Aorta (tissue), 5 donors: Measurements from ENCODE around the gene GREB1. TPM values are rescaled to one million over a fixed set of nuclear protein-coding genes. Genes with fewer than 3 reads are reported as not detected.
A peak's percentile ranks its signal among the peaks of the same experiment; 100 is the strongest.

Experiments
- ATAC-seq: fragments of 200-7000 bp; cut with Tn5 transposase; one replicate; pipeline ENCODE4 v1.9.1; 2022; ENCODE audit warnings: moderate library complexity; ENCODE audit not compliant: low FRiP score
- DNase-seq, 2 donors: peaks; one replicate each; pipeline ENCODE4 v3.0.0-alpha.2; 2020
- H3K27ac ChIP-seq, 2 donors: one replicate each; pipeline ENCODE4 v1.5.1; 2013; ENCODE audit warnings: low read length in 2 of 2, mild to moderate bottlenecking in 2 of 2, moderate library complexity in 2 of 2, control low read depth in 1 of 2, inconsistent platforms in 1 of 2, low read depth in 1 of 2
- H3K27me3 ChIP-seq, 2 donors: one replicate each; pipeline ENCODE4 v1.6.1; 2013; ENCODE audit warnings: control low read depth in 1 of 2, low read length in 1 of 2, mild to moderate bottlenecking in 1 of 2, moderate library complexity in 1 of 2; ENCODE audit not compliant: insufficient read depth in 2 of 2, control insufficient read depth in 1 of 2
- H3K36me3 ChIP-seq, 2 donors: one replicate each; pipeline ENCODE4 v1.6.1; 2013; ENCODE audit warnings: control low read depth in 1 of 2, low read length in 1 of 2, mild to moderate bottlenecking in 1 of 2; ENCODE audit not compliant: insufficient read depth in 2 of 2, control insufficient read depth in 1 of 2
- H3K4me1 ChIP-seq, 2 donors: one replicate each; pipeline ENCODE4 v1.6.1; 2013; ENCODE audit warnings: low read length in 2 of 2, control low read depth in 1 of 2, mild to moderate bottlenecking in 1 of 2, moderate library complexity in 1 of 2; ENCODE audit not compliant: insufficient read depth in 2 of 2, control insufficient read depth in 1 of 2
- H3K4me3 ChIP-seq, 2 donors: one replicate each; pipeline ENCODE4 v1.5.1; 2013; ENCODE audit warnings: low read length in 2 of 2, control low read depth in 1 of 2, mild to moderate bottlenecking in 1 of 2
- H3K9me3 ChIP-seq: one replicate; pipeline ENCODE4 v1.6.1; 2013; ENCODE audit warnings: mild to moderate bottlenecking, low read length; ENCODE audit not compliant: control insufficient read depth
- WGBS, 2 donors: extraction: QIAGEN DNeasy Blood & Tissue Kit; methylation state at CpG; one replicate each; pipeline ENCODE4 v1.1.7; 2013; 5-methylcytosine and 5-hydroxymethylcytosine counted together
- intact Hi-C, 2 donors: fragments of 100-400 bp; cut with DNase I; formaldehyde crosslinking; loops; one replicate each; pipeline versions ENCODE4 v1.14.2 to v1.15.0; 2022
- polyA plus RNA-seq, 2 donors: library from polyadenylated mRNA; stranded (reverse); fragments of 200-250 nt; gene quantifications; one replicate each; pipeline ENCODE4 v1.2.3, GENCODE V29; 2013
- total RNA-seq, 2 donors: library from RNA; stranded (reverse); fragmentation: NEBNext Ultra II Directional; extraction: Animal tissue kit (Norgen Biotek cat#: 25700); gene quantifications; one replicate each; pipeline ENCODE4 v1.2.1, GENCODE V29; 2021
- donor health status: healthy with polysubstance abuse.
- donor health status: Bipolar disorder and iron deficiency.
- donor health status: DM: no; HTN: no; CAD: no.
- donor health status: DM: no; HTN: no; CAD: no.
- donor health status: DM: yes; HTN: yes; CAD: no.

The GREB1 gene
- total and polyA plus RNA-seq, 4 donors, result 0.13 to 8.6 (median 7.2) TPM; not detected in 1

DNA sequence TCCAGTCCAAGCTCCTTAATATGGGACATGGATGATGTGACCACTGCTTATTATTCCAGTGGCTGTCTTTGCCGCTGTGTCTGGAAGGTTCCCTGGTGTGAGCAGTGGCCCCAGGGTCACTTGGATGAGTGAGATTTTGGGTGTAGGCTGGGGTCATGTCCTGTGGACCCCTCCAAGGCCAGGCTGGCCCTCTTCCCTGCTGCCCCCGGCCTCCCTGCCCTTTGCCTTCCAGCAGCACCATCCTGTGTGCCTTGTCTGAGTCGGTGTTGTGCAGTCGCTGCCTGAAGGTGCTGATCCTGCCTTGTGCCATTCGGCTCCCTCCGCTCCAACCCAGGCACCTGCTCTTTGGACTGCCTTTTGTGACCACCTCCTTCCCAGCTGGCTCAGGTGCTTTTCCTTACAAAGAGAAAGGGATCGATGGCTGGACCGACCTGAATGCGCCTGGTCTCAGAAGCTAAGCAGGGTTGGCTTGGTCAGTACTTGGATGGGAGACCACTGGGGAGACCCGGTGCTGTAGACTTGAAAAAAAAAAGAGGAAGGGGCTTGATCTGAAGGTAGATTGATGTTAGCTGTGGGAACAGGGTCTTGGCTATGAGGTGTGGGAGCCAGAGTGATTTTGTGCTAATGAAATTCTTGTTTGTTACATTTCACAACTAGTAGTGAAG is 16.7 kb upstream of the GREB1 start:
- intact Hi-C loops, result no loop called here
- Histone ChIP-seq H3K27me3 (no peaks in the 10 kb centered on the region), H3K4me3 (no peak overlapping the region), H3K27ac (no peak overlapping the region), H3K4me1 (no peaks in the 10 kb centered on the region), H3K36me3 (no peaks in the 10 kb centered on the region), H3K9me3 (no peaks in the 10 kb centered on the region)
- no peak for DNase-seq
- ATAC-seq, result no peak
- WGBS, 2 donors, result 87 to 96% methylated on average over 8 to 10 of the region's 10 CpGs

DNA sequence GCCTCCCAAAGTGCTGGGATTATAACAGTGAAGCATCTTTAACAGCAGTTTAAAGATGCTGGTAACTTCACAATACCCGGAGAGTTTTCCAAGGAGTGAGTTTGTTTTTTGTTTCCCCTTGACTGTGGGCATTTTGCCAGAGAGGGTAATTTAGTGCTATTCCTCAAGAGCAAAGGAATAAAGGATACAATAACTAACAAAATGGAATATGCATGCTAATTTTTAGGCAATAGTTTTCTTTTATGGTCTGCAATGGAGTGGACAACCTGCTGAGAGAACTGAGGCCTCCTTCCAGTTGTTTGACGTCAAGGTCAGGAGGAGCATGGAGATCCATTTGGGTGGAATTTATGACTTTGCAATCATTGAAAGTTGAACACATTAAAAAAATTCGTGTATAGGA is 15.9 kb upstream of the GREB1 start:
- DNase-seq, result no peak
- no peaks in the 10 kb centered on the region for H3K4me1 ChIP-seq
- 44 to 53% methylated on average over 3 of the region's 3 CpGs for WGBS, 2 donors
- H3K27ac ChIP-seq, result no peak overlapping the region
- peaks cover 2% of the 10 kb centered on the region for H3K9me3 ChIP-seq
- ATAC-seq, result no peak
- H3K4me3 ChIP-seq, result no peak overlapping the region
- no peaks in the 10 kb centered on the region for H3K27me3 ChIP-seq
- H3K36me3 ChIP-seq, result no peaks in the 10 kb centered on the region
- intact Hi-C loops, result no loop called here

DNA sequence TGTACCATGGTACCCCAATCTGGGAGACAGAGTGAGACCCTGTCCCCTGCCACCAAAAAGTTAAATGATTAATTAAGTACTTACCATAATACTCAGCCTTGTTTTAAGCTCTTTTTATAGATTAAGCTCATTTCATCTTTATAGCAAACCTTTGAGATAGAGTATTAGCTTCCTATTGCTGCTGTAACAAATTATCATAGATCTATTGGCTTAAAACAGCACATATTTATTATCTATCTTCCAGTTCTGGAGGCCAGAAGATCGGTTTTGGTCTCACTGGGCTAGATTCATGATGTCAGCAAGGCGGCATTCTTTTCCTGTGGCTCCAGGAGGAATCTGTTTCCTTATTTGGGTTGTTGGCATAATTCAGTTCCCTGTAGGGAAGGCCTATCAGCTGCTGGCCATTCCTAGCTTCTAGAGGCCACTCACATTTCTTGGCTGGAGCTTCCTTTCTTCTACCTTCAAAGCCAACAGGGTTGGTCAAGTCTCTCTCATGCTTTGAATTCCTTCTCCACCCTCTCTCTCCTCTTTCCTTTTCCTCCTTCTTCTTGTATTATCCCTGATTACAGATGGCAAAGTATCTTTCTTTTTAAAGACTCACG is 13.7 kb upstream of the GREB1 start:
- ATAC-seq (no peak), DNase-seq (no peak)
- WGBS, 2 donors, result 62 to 63% methylated on average over 3 of the region's 3 CpGs
- no peak overlapping the region for H3K27ac ChIP-seq
- H3K36me3 ChIP-seq, result no peaks in the 10 kb centered on the region
- no peaks in the 10 kb centered on the region for H3K27me3 ChIP-seq
- peaks cover 2% of the 10 kb centered on the region for H3K9me3 ChIP-seq
- no peaks in the 10 kb centered on the region for H3K4me1 ChIP-seq
- no peak overlapping the region for H3K4me3 ChIP-seq
- intact Hi-C loops, result no loop called here

DNA sequence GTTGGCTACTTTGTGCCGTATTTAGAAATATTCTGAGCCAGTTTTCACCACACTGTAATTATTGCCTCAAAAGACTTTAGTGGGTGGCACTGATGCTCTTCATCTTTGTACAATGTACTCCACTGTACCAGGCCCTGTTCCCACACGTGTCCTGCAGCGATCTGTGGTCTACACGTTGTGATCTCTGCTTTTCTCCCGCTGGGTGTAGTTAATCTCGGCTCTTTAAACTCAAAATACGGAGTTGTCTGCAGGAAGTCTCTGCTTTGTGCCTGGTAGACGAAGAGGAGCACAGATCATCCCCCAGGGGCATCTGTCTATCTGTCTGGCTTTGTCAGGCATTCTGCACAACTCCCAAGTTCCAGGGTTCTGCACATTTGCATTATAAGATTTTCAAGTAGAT is 12.1 kb upstream of the GREB1 start:
- Histone ChIP-seq H3K27ac (no peak overlapping the region), H3K9me3 (peaks cover 2% of the 10 kb centered on the region), H3K27me3 (no peaks in the 10 kb centered on the region), H3K36me3 (no peaks in the 10 kb centered on the region), H3K4me1 (no peaks in the 10 kb centered on the region), H3K4me3 (no peak overlapping the region)
- intact Hi-C loops, result no loop called here
- WGBS, 2 donors, result 68 to 72% methylated on average over 8 of the region's 8 CpGs
- ATAC-seq, result no peak
- no peak for DNase-seq

DNA sequence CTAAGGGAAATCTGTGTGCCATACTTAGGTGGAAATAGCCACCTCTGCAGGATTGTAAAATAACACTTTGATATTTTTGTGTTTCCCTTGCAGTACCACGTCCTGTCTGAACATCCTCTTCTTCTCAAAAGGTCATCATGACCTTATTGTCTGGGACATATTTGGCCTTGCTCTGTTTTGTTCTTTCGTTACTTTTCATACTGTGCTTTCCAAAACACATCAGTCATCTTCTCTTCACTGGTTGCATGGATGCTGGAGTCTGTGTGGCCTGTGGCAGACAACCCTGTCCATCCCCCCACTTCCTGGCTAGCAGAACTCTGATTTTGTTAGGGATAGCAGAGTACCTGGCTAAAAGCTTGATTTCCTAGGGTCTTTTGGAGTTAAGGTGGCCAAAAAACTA is 9.4 kb upstream of the GREB1 start:
- Histone ChIP-seq H3K36me3 (no peaks in the 10 kb centered on the region), H3K27ac (no peak overlapping the region), H3K9me3 (peaks cover 2% of the 10 kb centered on the region), H3K4me1 (no peaks in the 10 kb centered on the region), H3K27me3 (no peaks in the 10 kb centered on the region), H3K4me3 (no peak overlapping the region)
- intact Hi-C loops, result no loop called here
- 50 to 57% methylated on average over 2 of the region's 2 CpGs for WGBS, 2 donors
- DNase-seq (no peak), ATAC-seq (peak; percentile 17)

DNA sequence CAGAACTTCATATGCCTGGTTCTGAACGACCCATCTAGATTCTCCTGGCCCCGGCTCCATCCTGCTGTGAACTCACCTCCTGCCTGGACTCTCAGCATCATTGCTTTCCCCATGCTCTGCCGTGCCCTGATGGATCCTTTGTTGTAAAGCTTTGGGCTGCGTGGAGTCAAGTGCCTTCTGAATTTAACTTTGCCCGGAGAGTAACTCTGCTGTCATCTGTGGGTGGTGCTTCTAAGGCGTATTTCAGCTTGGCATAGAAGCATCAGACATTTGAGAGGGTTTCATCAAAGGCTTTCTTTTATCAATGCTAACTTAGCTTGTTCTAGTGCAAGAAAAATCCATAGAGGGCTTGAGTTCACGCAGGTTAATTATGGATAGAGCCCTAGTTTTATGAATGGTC is 8.1 kb upstream of the GREB1 start:
- Histone ChIP-seq H3K4me3 (no peak overlapping the region), H3K4me1 (no peaks in the 10 kb centered on the region), H3K36me3 (no peaks in the 10 kb centered on the region), H3K9me3 (peaks cover 2% of the 10 kb centered on the region), H3K27ac (no peak overlapping the region), H3K27me3 (no peaks in the 10 kb centered on the region)
- intact Hi-C loops, result no loop called here
- DNase-seq, result no peak
- ATAC-seq, result no peak
- WGBS, 2 donors, result 90 to 92% methylated on average over 7 of the region's 7 CpGs

DNA sequence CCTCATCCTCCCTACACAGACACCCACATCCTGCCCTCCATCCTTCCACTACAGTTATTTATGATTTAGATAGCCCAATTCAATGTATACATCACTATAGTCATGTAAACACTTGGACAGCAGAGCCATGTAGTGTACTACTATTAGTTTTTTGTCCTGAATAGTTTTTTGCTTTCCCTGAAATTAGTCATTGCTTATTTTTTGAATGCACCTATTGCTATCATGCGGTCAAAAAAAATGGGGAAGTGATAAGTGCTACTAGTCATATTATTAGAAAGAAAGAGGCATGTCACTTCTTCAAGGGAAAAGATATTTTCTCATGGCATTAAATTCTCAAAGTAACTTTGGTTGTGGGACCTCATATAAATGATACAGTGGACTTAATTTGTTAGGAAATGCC is 6.8 kb upstream of the GREB1 start:
- H3K27ac ChIP-seq, result no peak overlapping the region
- no peak overlapping the region for H3K4me3 ChIP-seq
- no peak for ATAC-seq

DNA sequence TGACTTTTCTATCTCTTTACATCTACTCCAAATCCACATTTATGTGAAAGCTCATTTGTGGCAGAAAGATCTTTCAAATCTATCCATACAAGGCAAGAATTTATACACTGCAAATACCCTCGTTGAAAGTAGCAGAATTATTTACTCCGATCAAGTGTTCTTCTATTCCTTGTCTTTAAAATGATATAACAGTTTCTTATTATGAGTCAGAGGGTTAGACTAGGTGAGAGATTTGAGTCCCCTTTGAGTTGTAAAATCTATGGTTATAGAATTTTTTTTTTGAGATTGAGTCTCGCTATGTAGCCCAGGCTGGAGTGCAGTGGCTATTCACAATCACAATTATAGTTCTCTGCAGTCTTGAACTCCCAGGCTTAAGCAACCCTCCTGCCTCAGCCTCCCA is 5.6 kb upstream of the GREB1 start:
- Histone ChIP-seq H3K27ac (no peak overlapping the region), H3K4me3 (no peak overlapping the region)
- WGBS, 2 donors, result 86 to 87% methylated on average over 3 of the region's 3 CpGs

More for the DNA sequence above, 6.8 kb upstream of the GREB1 start:
- peaks cover 2% of the 10 kb centered on the region for H3K9me3 ChIP-seq
- WGBS, 2 donors, result 92 to 94% methylated on average over 1 of the region's 1 CpG
- H3K4me1 ChIP-seq, result no peaks in the 10 kb centered on the region
- intact Hi-C loops, result no loop called here
- DNase-seq, result no peak
- no peaks in the 10 kb centered on the region for H3K27me3 ChIP-seq
- no peaks in the 10 kb centered on the region for H3K36me3 ChIP-seq

DNA sequence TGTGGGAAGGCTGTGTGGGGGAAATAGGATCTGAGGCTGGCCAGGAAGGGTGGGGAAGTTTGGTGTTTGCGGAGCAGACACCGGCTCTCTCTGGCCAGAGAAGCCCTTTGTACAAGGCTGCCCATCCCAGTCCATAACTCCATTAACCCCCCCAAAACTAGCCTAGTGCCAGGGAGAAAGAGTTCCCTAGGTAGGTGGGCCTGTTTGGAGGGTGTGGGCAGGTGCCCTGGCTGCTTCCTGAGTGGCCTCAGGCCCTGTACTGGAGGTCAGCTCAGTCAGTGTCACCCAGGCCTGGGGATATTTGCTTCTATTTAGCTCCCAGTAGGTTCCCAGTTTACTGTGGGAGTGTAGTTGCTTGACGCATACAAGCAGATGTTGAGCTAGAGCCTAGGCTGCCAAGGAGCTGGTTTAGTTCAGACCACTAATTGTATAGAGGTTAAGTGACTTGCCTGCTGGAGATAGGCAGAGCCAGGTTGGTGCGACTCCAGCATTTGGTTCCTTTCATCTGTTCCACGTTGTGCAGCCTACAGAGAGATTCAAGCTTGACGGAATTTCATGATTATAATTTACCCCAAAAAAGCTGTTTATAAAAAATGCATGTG is 2.9 kb upstream of the GREB1 start:
- no peak overlapping the region for H3K4me3 ChIP-seq
- no peaks in the 10 kb centered on the region for H3K4me1 ChIP-seq
- H3K27ac ChIP-seq, result no peak overlapping the region
- ATAC-seq (no peak), DNase-seq (no peak)
- 88 to 89% methylated on average over 6 of the region's 6 CpGs for WGBS, 2 donors
- H3K36me3 ChIP-seq, result no peaks in the 10 kb centered on the region
- no peaks in the 10 kb centered on the region for H3K9me3 ChIP-seq
- intact Hi-C loops, result no loop called here
- H3K27me3 ChIP-seq, result no peaks in the 10 kb centered on the region

More for the DNA sequence above, 5.6 kb upstream of the GREB1 start:
- DNase-seq, result no peak
- no peaks in the 10 kb centered on the region for H3K9me3 ChIP-seq
- H3K4me1 ChIP-seq, result no peaks in the 10 kb centered on the region
- intact Hi-C loops, result no loop called here
- no peaks in the 10 kb centered on the region for H3K27me3 ChIP-seq
- no peaks in the 10 kb centered on the region for H3K36me3 ChIP-seq
- no peak for ATAC-seq
